Endothelial cell of umbilical vein (primary cell): Measurements from ENCODE around the gene KCNMA1. TPM values are rescaled to one million over a fixed set of nuclear protein-coding genes. Genes with fewer than 3 reads are reported as not detected.

ENCODE experiments used
- BruUV-seq: library from RNA; stranded (reverse); fragments of 400-500 nt; replicated peaks from 2 replicates; lab custom pipeline; 2021; lab: Mats Ljungman, UMichigan
- CTCF ChIA-PET: fragments of 300-600, 350-600 bp; sonication (Branson Sonifier 250); formaldehyde crosslinking; loops from one replicate; lab custom pipeline; 2021; ENCODE audit warnings: antibody characterized with exemption, inconsistent platforms; lab: Charles Lee
- POLR2A ChIA-PET: fragments of 300-600, 350-600 bp; sonication (Branson Sonifier 250); formaldehyde crosslinking; loops from one replicate; lab custom pipeline; 2021; ENCODE audit warnings: antibody characterized with exemption, inconsistent platforms; lab: Charles Lee
- DNase-seq: peaks from one replicate; pipeline ENCODE4 v3.0.0-alpha.2; 2011; ENCODE audit warnings: low read depth, low spot score
- FAIRE-seq: peaks from 2 replicates; lab custom pipeline; 2011; peaks lifted over from hg19 to GRCh38; lab: Jason Lieb, UNC
- H2AFZ ChIP-seq: 2 replicates; pipeline ENCODE4 v1.6.0; 2012; ENCODE audit warnings: low read depth, low read length, control low read depth, inconsistent platforms
- H3K27ac ChIP-seq: 2 replicates; pipeline ENCODE4 v1.5.1; 2011; ENCODE audit warnings: low read depth, mild to moderate bottlenecking, control low read depth, low read length, moderate library complexity; ENCODE audit not compliant: insufficient read depth
- H3K27me3 ChIP-seq, 2 experiments: 2 replicates each; pipeline versions ENCODE4 v1.6.0 to v1.6.1; 2011; ENCODE audit warnings: low read length in 2 of 2, mixed read lengths in 1 of 2; ENCODE audit not compliant: control insufficient read depth in 2 of 2, insufficient read depth in 2 of 2
- H3K36me3 ChIP-seq, 2 experiments: 2 replicates in 1 of 2; 3 replicates in 1 of 2; pipeline ENCODE4 v1.5.1; 2011; ENCODE audit warnings: low read length in 2 of 2, mild to moderate bottlenecking in 1 of 2, moderate library complexity in 1 of 2; ENCODE audit not compliant: control insufficient read depth in 2 of 2, insufficient read depth in 2 of 2; ENCODE audit errors: extremely low read depth in 1 of 2
- H3K4me1 ChIP-seq: 3 replicates; pipeline ENCODE4 v1.5.1; 2011; ENCODE audit warnings: mild to moderate bottlenecking, low read length; ENCODE audit not compliant: control insufficient read depth, insufficient read depth; ENCODE audit errors: extremely low read depth
- H3K4me2 ChIP-seq: 2 replicates; pipeline ENCODE4 v1.6.1; 2011; ENCODE audit warnings: low read length, control low read depth, mixed read lengths; ENCODE audit not compliant: insufficient read depth
- H3K4me3 ChIP-seq, 3 experiments: fragments of 200-600 bp in 1 of 3; sonication (generic), shearing (Covaris generic) in 1 of 3; replicated peaks in 1 of 3; 2 replicates each; pipeline ENCODE4 v1.5.1; 2011 to 2016; ENCODE audit warnings: control low read depth in 3 of 3, low read length in 3 of 3, mild to moderate bottlenecking in 2 of 3, inconsistent platforms in 1 of 3, low read depth in 1 of 3, moderate library complexity in 1 of 3; ENCODE audit not compliant: insufficient read depth in 1 of 3
- H3K79me2 ChIP-seq: 2 replicates; pipeline ENCODE4 v1.6.0; 2012; ENCODE audit warnings: low read length, inconsistent platforms; ENCODE audit not compliant: control insufficient read depth, insufficient read depth
- H3K9ac ChIP-seq: replicated peaks from 2 replicates; pipeline ENCODE3; 2011; ENCODE audit warnings: low read length, control low read depth; ENCODE audit not compliant: insufficient read depth; ENCODE audit errors: extremely low read depth
- H3K9me1 ChIP-seq: replicated peaks from 3 replicates; pipeline ENCODE4 v1.6.0; 2011; ENCODE audit warnings: mild to moderate bottlenecking, low read length; ENCODE audit not compliant: control insufficient read depth, insufficient read depth; ENCODE audit errors: extremely low read depth
- H3K9me3 ChIP-seq: replicated peaks from 2 replicates; pipeline ENCODE4 v1.5.1; 2012; ENCODE audit warnings: low read length, inconsistent platforms; ENCODE audit not compliant: control insufficient read depth, insufficient read depth
- H4K20me1 ChIP-seq: replicated peaks from 2 replicates; pipeline ENCODE3; 2011; ENCODE audit warnings: mild to moderate bottlenecking, low read length; ENCODE audit not compliant: control insufficient read depth, insufficient read depth; ENCODE audit errors: extremely low read depth
- EZH2 ChIP-seq: IDR thresholded peaks from 2 replicates; pipeline ENCODE4 v1.6.1; 2012; ENCODE audit warnings: borderline replicate concordance, low read depth, mild to moderate bottlenecking, moderate library complexity, low read length, inconsistent platforms; ENCODE audit not compliant: severe bottlenecking
- FOS ChIP-seq: IDR thresholded peaks from 2 replicates; pipeline ENCODE4 v1.6.1; 2011; ENCODE audit warnings: mild to moderate bottlenecking, low read length, moderate library complexity, borderline replicate concordance; ENCODE audit not compliant: insufficient read depth
- GATA2 ChIP-seq: IDR thresholded peaks from 2 replicates; pipeline ENCODE4 v1.7.0; 2011; ENCODE audit warnings: low read depth, mild to moderate bottlenecking, moderate library complexity, mixed read lengths, low read length; ENCODE audit not compliant: insufficient read length, insufficient read depth
- JUN ChIP-seq: IDR thresholded peaks from 2 replicates; pipeline ENCODE4 v1.6.1; 2011; ENCODE audit warnings: borderline replicate concordance, low read depth; ENCODE audit not compliant: insufficient read length, insufficient read depth
- MYC ChIP-seq: IDR thresholded peaks from one replicate; pipeline ENCODE4 v1.6.1; 2011; ENCODE audit warnings: mild to moderate bottlenecking, low read depth, low read length
- POLR2A ChIP-seq: IDR thresholded peaks from 2 replicates; pipeline ENCODE4 v1.6.1; 2012; ENCODE audit warnings: low read depth, mild to moderate bottlenecking, control low read depth, low read length
- POLR2AphosphoS5 ChIP-seq: IDR thresholded peaks from 2 replicates; pipeline ENCODE4 v1.6.1; 2012; ENCODE audit warnings: low read depth, mild to moderate bottlenecking, control low read depth, low read length, moderate library complexity; ENCODE audit not compliant: insufficient read depth
- dilution Hi-C: fragments of 300-500 bp; cut with MboI; formaldehyde crosslinking; loops from one replicate; pipeline ENCODE4 v1.15.0; 2019; ENCODE audit warnings: low sequenced_read_pairs; ENCODE audit not compliant: extremely low pct_ligation_motif_present
- intact Hi-C: fragments of 100-400 bp; cut with micrococcal nuclease; formaldehyde crosslinking; loops from one replicate; pipeline ENCODE4 v1.10.0; 2022
- polyA plus RNA-seq, 4 experiments: library from polyadenylated mRNA; depleted of rRNA in 3 of 4; stranded (reverse) in 3 of 4; unstranded in 1 of 4; fragments of >200 nt; gene quantifications; 2 replicates each; pipeline versions ENCODE4 v1.2.1 to v1.2.3, GENCODE V29; 2011 to 2012; ENCODE audit warnings: missing spikeins in 1 of 4
- total RNA-seq: library from RNA; stranded (reverse); gene quantifications from 2 replicates; pipeline ENCODE4 v1.2.3, GENCODE V29; 2021
- TF ChIP-seq, protein P1 (sequence below), 2 donors: IDR thresholded peaks; 1 replicate in 1 of 2; 2 replicates in 1 of 2; pipeline ENCODE4 v1.5.1; 2011; ENCODE audit warnings: low read length in 2 of 2, mild to moderate bottlenecking in 2 of 2, moderate library complexity in 2 of 2, control low read depth in 1 of 2, inconsistent platforms in 1 of 2, low read depth in 1 of 2; ENCODE audit not compliant: insufficient read depth in 1 of 2; ENCODE audit errors: extremely low read depth in 1 of 2
- TF ChIP-seq, protein P2 (sequence below): IDR thresholded peaks from 2 replicates; pipeline ENCODE4 v1.6.1; 2011; ENCODE audit not compliant: insufficient read depth, insufficient read length

KCNMA1 gene
- total and polyA plus RNA-seq, 2 donors (not counting 3 experiments of a cell fraction or from before 2014, with no cell fraction given) = 0.10 to 0.82 TPM

DNA sequence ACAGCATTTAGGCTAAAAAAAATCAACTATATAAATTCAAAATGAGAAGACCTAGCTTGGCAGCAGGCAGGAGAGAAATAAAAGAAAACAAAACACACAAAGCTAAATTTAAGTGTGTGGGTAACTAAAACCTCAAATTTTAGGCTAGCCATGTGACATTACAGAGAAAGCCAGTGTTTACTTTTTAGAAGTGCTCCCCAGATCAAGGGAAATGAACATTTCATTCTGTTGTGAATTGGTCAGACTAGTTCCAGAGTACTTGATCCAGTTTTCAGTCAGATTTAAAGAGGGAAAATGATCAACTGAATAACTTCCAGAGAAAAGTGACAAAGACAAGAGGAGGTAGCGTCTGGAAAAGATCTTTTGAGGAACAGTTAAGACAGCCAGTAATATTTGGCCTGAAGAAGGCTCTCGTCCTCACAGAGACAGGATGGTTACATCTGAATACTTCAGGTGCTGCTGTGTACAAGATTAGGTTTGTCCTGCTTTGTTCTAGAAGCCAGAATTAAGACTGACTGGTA lies 563.4 kb downstream of the KCNMA1 start:
- H3K4me2 ChIP-seq = no peak overlapping the region
- no peaks in the 10 kb centered on the region for H3K36me3 ChIP-seq
- ChIA-PET CTCF (no interaction called here), POLR2A (no interaction called here)
- dilution Hi-C loops (no loop called here), intact Hi-C loops (no loop called here)
- no peaks in the 10 kb centered on the region for H3K9me1 ChIP-seq
- no peaks in the 10 kb centered on the region for H3K4me1 ChIP-seq
- peaks cover 0 to 8% of the 10 kb centered on the region in 2 experiments for H3K27me3 ChIP-seq
- H4K20me1 ChIP-seq = no peaks in the 10 kb centered on the region
- no peaks in the 10 kb centered on the region for H3K9me3 ChIP-seq
- no peak for FAIRE-seq
- H3K79me2 ChIP-seq = no peaks in the 10 kb centered on the region
- no peak overlapping the region for H3K4me3 ChIP-seq
- no peak overlapping the region for H3K9ac ChIP-seq
- H3K27ac ChIP-seq = no peak overlapping the region
- BruUV-seq = no TSS peak
- TF ChIP-seq MYC (no peak), FOS (no peak), JUN (no peak), EZH2 (no peak), POLR2A (no peak), POLR2AphosphoS5 (no peak), GATA2 (no peak)
- TF ChIP-seq, protein P1, sequence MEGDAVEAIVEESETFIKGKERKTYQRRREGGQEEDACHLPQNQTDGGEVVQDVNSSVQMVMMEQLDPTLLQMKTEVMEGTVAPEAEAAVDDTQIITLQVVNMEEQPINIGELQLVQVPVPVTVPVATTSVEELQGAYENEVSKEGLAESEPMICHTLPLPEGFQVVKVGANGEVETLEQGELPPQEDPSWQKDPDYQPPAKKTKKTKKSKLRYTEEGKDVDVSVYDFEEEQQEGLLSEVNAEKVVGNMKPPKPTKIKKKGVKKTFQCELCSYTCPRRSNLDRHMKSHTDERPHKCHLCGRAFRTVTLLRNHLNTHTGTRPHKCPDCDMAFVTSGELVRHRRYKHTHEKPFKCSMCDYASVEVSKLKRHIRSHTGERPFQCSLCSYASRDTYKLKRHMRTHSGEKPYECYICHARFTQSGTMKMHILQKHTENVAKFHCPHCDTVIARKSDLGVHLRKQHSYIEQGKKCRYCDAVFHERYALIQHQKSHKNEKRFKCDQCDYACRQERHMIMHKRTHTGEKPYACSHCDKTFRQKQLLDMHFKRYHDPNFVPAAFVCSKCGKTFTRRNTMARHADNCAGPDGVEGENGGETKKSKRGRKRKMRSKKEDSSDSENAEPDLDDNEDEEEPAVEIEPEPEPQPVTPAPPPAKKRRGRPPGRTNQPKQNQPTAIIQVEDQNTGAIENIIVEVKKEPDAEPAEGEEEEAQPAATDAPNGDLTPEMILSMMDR (IDR thresholded peaks at IDR 0.05; ENCODE audit: extremely low read depth in 1 of 2, insufficient read depth in 1 of 2, low read depth in 1 of 2, low read length in 2 of 2) = no peak
- TF ChIP-seq, protein P2, sequence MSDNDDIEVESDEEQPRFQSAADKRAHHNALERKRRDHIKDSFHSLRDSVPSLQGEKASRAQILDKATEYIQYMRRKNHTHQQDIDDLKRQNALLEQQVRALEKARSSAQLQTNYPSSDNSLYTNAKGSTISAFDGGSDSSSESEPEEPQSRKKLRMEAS = no peak
- DNase-seq = no peak
- no peak overlapping the region for H2AFZ ChIP-seq
